GM15510 (cell line): ENCODE measurements around the gene SSU72.

Experiments used
- POLR2A ChIP-seq: IDR thresholded peaks from 3 replicates; pipeline ENCODE4 v1.6.1; 2011; ENCODE audit warnings: borderline replicate concordance; ENCODE audit not compliant: insufficient read length; ENCODE audit errors: extremely low read depth

SSU72 gene

GRCh38 chr1:1583347-1584010 lies 8.8 kb upstream of the SSU72 start:
- TF ChIP-seq POLR2A = no peak

GRCh38 chr1:1582585-1583346 lies 8.1 kb upstream of the SSU72 start:
- TF ChIP-seq POLR2A = no peak

- no peak for TF ChIP-seq POLR2A
These were observed 3.8 kb upstream of the SSU72 start for GRCh38 chr1:1578371-1578940.

GRCh38 chr1:1577367-1578011 lies 2.8 kb upstream of the SSU72 start:
- no peak for TF ChIP-seq POLR2A

GRCh38 chr1:1573843-1574720 lies 581 bp downstream of the SSU72 start:
- no peak for TF ChIP-seq POLR2A

GRCh38 chr1:1569341-1569740 lies 5.3 kb downstream of the SSU72 start:
- TF ChIP-seq POLR2A = no peak

GRCh38 chr1:1567891-1568291 lies 6.8 kb downstream of the SSU72 start:
- no peak for TF ChIP-seq POLR2A

- no peak for TF ChIP-seq POLR2A
These were observed 7.3 kb downstream of the SSU72 start for GRCh38 chr1:1567152-1567875.

GRCh38 chr1:1565340-1565739 lies 9.3 kb downstream of the SSU72 start:
- TF ChIP-seq POLR2A = no peak

GRCh38 chr1:1564268-1564667 lies 10.4 kb downstream of the SSU72 start:
- TF ChIP-seq POLR2A = no peak

GRCh38 chr1:1563688-1564087 lies 11.0 kb downstream of the SSU72 start:
- TF ChIP-seq POLR2A = no peak

- no peak for TF ChIP-seq POLR2A
These were observed 12.0 kb downstream of the SSU72 start for GRCh38 chr1:1562556-1563195.

GRCh38 chr1:1561801-1562470 lies 12.7 kb downstream of the SSU72 start:
- TF ChIP-seq POLR2A = no peak

- TF ChIP-seq POLR2A = no peak
These were observed 14.5 kb downstream of the SSU72 start for GRCh38 chr1:1560178-1560577.

- no peak for TF ChIP-seq POLR2A
These were observed 15.6 kb downstream of the SSU72 start for GRCh38 chr1:1559066-1559465.
